ENCODE measurements around the gene ALG10. TPM values are rescaled to one million over a fixed set of nuclear protein-coding genes. Genes with fewer than 3 reads are reported as not detected.
"Not testable (repeated sequence)": the region's sequence is repeated elsewhere in the genome, so short reads cannot be mapped to it uniquely, and the experiment has no call there.

The ALG10 gene
- total and polyA plus RNA-seq, 8 donors: 6.7 to 13.1 (median 9.8) TPM

DNA sequence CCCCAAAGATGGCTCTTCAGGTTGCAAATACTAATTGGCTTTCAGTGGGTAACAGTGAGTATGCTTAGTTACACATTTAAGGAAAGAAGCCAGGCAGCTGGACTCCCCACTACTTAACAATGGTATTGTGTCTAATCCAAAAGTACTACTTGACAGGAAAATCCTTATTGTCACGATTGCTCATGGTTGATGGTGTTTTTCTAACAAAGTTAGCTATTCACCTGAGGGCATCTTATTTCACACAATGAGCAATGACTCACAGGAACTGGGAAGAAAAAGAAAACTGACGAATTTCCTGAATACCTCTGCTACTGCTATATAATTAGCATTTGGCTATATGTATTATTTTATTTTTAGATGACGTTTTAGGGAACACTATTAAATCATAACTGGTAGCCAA is 33.4 kb upstream of the ALG10 start:
- H3K4me3 ChIP-seq: no peak overlapping the region
- TF ChIP-seq, protein P1, sequence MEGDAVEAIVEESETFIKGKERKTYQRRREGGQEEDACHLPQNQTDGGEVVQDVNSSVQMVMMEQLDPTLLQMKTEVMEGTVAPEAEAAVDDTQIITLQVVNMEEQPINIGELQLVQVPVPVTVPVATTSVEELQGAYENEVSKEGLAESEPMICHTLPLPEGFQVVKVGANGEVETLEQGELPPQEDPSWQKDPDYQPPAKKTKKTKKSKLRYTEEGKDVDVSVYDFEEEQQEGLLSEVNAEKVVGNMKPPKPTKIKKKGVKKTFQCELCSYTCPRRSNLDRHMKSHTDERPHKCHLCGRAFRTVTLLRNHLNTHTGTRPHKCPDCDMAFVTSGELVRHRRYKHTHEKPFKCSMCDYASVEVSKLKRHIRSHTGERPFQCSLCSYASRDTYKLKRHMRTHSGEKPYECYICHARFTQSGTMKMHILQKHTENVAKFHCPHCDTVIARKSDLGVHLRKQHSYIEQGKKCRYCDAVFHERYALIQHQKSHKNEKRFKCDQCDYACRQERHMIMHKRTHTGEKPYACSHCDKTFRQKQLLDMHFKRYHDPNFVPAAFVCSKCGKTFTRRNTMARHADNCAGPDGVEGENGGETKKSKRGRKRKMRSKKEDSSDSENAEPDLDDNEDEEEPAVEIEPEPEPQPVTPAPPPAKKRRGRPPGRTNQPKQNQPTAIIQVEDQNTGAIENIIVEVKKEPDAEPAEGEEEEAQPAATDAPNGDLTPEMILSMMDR (IDR thresholded peaks at IDR 0.05): no peak
- H3K27ac ChIP-seq: no peak overlapping the region
- no peaks in the 10 kb centered on the region for H3K9me3 ChIP-seq
- intact Hi-C loops (cut with DNase I): no loop called here
- H3K27me3 ChIP-seq: no peaks in the 10 kb centered on the region
- H3K4me1 ChIP-seq: no peaks in the 10 kb centered on the region
- no peaks in the 10 kb centered on the region for H3K36me3 ChIP-seq
- ATAC-seq (no peak), DNase-seq (no peak)

DNA sequence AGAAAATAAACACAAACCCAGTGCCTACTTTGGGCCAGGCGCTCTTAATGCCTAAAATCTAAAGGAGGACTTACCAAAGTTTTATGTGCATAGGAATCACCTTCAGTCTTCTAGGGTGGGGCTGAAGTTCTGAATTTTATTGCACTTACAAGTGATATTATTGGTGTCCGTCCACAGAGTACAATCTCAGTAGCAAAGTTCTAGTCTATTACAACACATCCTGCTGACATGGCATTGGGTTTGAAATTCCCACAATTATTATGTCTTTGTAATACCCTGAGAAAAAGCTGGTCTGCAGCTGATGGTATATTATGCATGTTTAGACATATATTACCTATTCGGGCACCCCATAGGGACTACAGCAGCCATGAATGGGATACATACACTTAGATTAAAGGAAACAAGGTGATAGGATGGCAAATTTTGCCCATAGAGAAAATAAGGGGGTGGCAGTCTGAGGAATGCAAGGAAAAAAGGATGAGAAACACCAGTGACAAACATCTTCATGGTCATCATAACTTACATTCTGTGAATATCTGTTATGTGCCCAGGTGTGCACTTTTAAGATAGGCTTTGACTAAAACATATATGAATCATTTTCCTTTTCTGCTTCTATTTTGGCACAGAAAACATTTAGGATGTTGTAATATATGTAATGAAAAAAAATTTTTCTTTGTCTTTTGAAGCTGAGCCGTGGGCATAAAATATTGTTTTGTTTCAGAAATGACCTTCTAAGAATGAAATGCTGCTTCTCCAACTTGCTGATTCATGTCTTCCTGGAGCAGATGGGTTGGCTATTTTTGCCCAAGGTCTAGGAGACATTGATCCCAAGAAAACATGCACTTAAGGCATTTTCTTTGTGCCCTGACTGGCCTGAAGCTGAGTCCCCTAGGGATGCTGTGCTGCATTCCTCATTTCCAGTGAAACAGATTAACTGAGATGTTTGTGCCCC is 27.2 kb upstream of the ALG10 start:
- TF ChIP-seq, protein P1 (IDR thresholded peaks at IDR 0.05): no peak
- H3K4me1 ChIP-seq: no peaks in the 10 kb centered on the region
- DNase-seq: no peak
- intact Hi-C loops (cut with DNase I): no loop called here
- H3K9me3 ChIP-seq: no peaks in the 10 kb centered on the region
- no peaks in the 10 kb centered on the region for H3K36me3 ChIP-seq
- no peak overlapping the region for H3K27ac ChIP-seq
- H3K4me3 ChIP-seq: no peak overlapping the region
- ATAC-seq: no peak
- peaks cover 0 to 3% of the 10 kb centered on the region in 2 donors for H3K27me3 ChIP-seq

DNA sequence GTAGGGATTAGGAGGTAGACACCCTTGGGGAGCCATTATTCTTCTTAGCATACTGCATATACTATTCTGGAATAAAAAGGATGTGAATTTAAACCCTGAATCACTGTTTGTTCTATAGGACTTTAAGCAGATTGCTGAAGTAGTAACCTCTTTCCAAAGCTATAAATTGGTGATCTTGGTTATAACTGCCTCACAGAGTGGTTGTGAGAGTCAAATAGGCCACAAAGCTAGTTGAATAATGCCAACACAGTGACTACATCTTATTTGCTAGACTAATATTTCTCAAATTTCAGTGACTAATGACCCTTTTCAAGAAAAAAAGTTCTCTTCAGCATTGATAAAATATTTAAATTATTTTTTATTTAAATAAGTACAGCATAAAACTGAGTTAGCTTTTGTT is 13.5 kb upstream of the ALG10 start:
- intact Hi-C loops (cut with DNase I); ATAC-seq; DNase-seq; H3K36me3 ChIP-seq; H3K27me3 ChIP-seq; H3K4me3 ChIP-seq; H3K9me3 ChIP-seq; H3K4me1 ChIP-seq; H3K27ac ChIP-seq: not testable (repeated sequence)

DNA sequence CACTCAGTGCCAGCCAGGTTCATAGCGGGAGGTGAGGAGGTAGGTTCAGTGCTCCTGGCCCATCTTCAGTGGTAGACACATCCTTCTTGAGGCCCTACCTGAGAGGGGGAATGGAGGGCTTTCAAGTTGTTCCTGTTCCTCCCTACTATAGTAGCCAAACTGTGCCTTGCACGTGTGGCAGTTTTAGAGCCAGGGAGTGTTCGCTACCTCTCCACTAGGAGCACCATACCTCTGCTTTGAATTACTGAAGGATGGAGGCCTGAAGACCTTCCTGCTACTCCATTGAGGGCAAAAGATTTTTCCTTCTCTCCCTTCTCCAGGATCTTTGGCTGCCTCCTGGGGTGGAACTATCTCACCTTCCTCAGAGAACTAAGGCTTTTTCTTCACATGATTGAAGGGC is 5.9 kb upstream of the ALG10 start:
- intact Hi-C loops (cut with DNase I): no loop called here

DNA sequence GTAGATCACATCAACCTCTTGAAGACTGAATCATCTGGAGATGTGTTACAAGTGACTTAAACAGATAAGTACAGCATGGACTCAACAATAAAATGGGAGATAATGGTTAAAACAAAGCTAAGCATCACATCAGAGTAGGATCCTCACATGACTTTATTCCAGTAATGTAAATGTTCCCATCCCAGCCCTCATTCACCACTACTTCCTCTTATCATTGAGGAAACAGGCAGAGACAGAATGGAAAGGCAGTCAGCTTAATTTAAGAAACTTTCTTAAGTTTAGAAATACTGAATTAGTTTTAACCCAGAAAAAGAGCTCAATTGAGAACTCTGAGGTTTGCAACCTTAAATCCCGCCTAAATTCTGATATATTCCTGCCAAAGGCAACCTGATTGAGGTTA is 1.2 kb upstream of the ALG10 start:
- peak in 1 of 4 donors; percentile 1 for DNase-seq
- H3K4me1 ChIP-seq: peaks cover 0 to 22% of the 10 kb centered on the region in 2 donors
- no peak for ATAC-seq
- H3K4me3 ChIP-seq: no peak overlapping the region
- no peaks in the 10 kb centered on the region for H3K27me3 ChIP-seq
- TF ChIP-seq, protein P1 (IDR thresholded peaks at IDR 0.05): no peak
- H3K9me3 ChIP-seq: no peaks in the 10 kb centered on the region
- no peak overlapping the region for H3K27ac ChIP-seq
- H3K36me3 ChIP-seq: no peaks in the 10 kb centered on the region
- intact Hi-C loops (cut with DNase I): no loop called here

More for the DNA sequence above, 5.9 kb upstream of the ALG10 start:
- H3K27me3 ChIP-seq: peaks cover 0 to 10% of the 10 kb centered on the region in 2 donors
- no peaks in the 10 kb centered on the region for H3K36me3 ChIP-seq
- H3K4me3 ChIP-seq: no peak overlapping the region
- ATAC-seq: no peak
- no peak for DNase-seq
- TF ChIP-seq, protein P1 (IDR thresholded peaks at IDR 0.05): no peak
- peaks cover 0 to 5% of the 10 kb centered on the region in 2 donors for H3K4me1 ChIP-seq
- no peak overlapping the region for H3K27ac ChIP-seq
- H3K9me3 ChIP-seq: no peaks in the 10 kb centered on the region

DNA sequence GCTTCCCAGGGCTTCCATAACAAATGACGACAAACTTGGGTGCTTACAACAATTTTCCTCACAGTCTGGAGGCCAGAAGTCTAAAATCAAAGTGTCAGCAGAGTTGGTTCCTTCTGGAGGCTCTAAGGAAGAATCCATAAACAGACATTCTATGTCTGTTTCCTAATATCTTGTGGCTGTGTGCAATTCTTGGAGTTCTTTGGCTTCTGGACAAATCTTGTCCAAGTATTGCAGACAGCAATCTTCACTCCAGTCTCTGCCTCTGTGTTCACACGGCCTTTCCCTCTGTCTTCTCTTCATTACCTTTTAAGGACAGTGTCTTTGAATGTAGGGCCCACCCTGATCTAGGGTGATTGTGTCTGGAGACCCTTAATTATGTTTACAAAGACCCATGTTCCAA is 5.4 kb downstream of the ALG10 start:
- H3K4me3 ChIP-seq; H3K27ac ChIP-seq; H3K36me3 ChIP-seq; intact Hi-C loops (cut with DNase I); H3K9me3 ChIP-seq; H3K27me3 ChIP-seq; ATAC-seq: not testable (repeated sequence)
- peaks cover 0 to 12% of the 10 kb centered on the region in 2 donors for H3K4me1 ChIP-seq
- peak in 1 of 4 donors; percentile 19 for DNase-seq
